Measurements from ENCODE around the gene OCIAD1. TPM values are rescaled to one million over a fixed set of nuclear protein-coding genes. Genes with fewer than 3 reads are reported as not detected.

The OCIAD1 gene
- total RNA-seq, 1 donor from 2014 or later: 93.1 TPM

DNA sequence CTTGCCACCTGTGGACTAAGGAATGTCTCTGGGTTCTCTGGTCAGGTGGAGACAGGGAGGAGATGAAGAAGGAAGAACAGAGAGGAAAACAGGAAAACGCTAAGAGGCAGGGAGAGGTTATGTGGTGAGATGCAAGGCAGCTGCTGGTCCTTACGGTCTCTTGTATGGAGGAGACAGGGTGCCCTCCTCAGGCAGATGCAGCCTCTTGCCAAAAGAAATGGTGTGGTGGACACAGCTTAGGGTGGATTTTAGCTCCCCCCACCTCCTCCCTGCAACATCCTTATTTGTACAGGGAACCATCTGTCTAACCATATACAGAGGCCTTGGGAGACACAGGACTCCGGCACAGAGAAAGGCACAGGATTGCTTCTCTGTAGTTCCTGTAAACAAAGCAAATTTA, 66.0 kb downstream of the OCIAD1 start:
- no peak for ATAC-seq

DNA sequence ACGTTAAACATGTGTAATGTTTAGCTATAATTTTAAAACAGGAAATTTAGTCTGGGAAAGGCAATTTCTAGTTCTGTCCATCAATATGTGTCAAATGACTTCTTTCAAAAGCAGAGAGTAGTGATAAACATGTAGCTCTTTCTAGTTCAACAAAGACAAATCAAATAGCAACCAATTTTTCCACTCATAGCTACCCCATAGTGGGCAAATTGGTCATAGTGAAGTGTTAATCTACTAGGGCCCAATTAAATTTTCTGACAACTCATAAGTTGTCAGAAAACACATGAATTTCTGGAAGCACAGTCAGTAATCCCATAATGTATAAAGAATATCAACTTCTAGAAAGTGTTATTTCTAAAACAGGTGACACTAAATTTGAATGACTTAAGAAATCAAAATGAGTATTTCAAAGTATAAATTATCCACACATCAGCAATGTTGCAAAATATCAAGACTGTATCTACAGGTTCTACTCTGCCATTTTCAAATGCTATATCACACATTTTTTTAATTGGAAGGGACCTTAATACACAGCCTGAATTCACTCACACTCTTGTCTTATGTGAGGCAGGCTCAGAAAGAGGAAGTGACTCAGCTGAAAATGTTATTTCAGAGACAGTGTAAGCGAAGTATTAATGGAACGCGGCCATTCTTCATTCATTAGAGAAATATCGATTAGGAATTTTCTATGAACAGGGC, 68.0 kb downstream of the OCIAD1 start:
- ATAC-seq: no peak

DNA sequence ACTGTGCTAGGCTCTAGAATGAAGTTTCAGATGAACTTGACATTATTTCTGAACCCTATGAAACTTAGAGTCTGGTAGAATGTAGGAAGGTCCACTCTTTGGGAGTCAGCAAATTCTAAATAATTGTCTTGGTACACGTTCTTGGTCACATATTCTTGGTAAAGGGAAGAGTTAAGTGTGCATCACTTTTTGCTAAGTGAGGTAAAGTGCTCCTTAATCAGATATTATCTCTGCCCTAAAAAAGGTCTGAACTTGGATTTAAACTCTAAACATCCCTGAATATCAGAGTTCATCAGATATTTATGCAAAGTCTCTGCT, 68.5 kb downstream of the OCIAD1 start:
- ATAC-seq: no peak

DNA sequence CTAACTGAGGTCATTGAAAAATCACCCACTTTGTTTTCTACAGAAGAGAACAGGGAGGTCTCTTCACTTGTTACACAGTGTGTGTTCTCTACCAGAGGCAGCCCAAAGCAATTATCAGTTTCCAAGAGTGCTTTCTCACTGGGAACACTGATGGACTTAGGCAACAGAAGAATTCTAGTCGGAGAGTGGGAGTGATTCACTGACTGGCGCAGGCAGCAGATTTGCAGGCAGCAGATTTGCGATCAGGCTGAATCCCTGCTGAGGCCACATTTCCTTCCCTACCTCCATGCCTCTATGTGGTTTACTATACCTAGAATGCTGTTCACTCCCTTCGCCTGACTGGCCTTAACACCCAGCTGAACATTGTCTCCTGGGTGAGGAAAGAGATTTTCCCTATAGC, 69.1 kb downstream of the OCIAD1 start:
- no peak for ATAC-seq

DNA sequence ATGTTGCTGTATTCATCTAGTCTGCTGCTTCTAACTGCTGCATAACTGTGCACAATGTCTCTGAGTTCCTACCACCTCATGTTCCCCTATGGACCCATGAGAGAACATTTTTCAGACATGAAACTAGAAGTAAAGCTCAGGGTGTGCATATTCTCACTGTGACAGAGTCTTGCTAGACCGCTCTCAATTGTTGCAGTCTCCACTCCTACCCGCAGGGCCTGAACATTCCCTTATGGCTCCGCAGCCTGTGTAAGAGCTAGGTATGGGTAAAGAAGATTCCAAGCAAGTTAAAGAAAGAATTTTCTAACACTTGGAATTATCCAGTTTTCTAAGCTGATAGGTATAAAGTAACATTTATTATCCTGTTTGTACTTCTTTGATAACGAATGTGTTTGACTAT, 70.3 kb downstream of the OCIAD1 start:
- no peak for ATAC-seq

DNA sequence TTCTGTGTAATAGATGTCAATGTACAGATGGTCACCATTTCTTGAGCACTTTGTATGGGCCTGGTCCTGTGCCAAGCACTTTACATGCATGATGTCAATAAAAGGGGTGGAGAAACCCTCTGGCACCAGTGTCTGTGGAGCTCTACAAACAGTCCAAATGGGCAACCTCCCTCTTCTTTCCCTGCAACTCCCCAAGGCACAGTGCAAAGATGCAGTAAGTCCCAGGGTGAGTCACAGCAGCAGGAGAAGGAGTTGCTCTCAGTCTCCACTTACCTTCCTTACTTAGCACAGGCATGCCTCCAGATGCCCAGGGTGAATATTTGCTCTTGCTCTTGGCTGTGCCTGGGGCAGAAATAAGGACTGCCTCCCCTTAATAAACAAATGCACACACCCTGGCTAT, 71.4 kb downstream of the OCIAD1 start:
- peak; percentile 84 for ATAC-seq

DNA sequence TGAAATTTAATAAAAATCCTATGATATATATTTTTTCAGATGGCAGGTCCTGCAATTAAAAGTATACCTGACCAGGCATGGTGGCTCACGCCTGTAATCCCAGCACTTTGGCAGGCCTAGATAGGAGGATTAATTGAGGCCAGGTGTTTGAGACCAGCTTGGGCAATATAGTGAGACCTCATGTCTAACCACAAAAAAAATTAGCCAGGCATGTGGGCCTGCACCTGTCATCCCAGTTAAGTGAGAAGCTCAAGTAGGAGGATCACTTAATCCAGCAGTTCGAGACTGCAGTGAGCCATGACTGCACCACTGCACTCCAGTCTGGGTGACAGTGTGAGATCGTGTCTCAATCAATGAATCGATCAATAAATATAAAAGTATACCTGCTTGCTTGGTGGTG, 73.2 kb downstream of the OCIAD1 start:
- no peak for ATAC-seq

DNA sequence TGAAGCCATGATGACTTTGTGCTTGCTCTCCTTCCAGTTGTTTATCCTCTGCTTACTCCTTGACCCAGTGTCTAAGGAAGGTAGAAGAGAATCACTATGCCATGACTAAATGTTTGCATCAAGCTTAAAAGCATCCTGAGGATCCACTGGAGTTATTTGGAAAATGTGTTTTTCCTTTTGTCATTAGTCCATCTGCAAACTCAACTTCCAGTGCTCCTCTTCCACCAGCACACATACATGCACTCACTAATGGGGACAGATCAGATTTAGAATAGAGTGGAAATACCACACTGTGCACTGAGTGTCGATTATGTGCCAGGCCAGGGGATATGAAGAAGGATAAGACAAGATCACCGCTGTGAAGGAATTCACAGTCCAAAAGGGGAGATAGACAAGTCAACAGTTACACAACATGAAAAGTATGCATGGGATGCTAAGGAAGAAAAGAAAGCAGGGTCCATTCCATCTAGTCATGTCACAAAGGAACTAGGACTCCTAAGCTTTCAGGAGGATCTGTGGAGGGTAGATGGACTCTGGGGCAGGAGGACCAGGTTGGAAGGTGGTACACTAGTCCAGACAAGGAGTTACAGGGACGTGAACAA, 73.8 kb downstream of the OCIAD1 start:
- ATAC-seq: no peak

DNA sequence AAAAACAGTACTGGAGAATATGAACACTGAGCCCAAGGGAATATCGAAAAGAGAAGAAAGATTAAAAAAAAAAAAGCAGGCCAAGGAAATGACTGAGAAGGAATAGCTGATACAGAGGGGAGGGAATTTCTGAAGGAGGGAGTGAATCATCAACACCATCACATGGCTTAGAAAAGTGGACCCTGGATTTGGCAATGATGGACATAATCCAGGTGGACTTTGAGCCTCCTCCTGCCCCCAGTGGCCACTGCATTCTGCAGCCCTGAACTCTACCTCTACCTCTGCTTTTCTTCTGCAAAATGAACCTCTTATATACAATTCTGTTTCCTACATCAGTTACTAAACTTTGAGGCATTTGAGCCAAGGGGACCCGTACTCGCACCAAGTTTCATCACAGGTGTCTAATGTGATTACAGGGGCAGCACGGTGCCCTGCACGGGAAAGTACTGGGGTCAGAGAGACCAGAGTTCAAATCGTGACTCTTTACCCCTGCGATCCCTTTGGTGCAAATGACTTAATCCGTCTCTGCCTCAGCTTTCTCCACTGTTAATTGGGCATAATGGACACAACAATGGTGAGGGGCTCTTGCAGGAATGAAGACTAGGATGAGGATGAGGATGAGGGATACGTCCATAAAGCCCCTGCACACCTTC, 74.6 kb downstream of the OCIAD1 start:
- ATAC-seq: no peak

DNA sequence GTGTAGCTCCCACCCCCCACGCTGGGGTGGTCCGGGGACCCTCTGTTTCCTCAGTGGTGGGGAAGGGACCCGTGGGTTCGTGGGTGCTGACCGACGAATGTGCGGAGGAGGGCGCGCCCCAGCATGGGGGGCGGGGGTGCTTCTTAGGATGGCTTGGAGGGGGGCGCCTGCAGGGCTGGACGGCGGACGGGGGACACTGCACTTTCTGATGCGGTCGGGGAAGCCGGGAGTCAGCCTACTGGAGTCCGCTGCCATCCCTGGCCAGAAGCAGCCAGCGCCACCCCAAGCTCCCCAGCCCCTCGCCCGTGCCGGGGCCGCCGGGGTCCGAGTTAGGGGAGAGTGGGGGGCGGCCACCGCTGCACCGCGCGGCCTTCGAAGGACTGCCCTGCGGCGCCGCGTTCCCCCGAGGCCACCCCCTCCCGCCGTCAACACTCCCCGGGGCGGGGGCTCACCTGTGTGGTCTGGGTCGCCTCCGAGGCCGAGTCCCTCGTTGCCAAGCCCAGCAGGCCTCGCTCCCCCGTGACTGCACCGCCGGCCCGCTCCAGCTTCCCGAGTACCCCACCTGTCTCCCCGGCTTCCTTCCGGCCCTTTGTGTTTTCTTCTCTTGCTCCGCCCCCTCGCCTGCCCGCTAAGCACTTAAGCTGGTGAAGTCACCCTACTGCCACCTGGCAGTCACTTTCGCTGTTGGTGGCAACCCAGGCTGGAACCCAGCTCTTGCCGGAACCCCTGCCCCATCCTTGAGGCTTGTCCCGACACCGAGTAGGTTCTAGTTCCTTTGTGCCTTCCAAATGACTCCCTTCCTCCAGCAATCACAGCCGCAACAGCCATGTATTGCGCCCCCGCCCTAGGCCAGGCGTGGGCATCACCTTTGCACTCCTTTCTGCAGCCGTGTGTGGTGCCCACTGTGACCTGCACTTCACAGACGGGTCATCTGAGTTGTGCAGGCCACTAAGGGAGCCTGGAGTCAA, 75.6 kb downstream of the OCIAD1 start, which contains the start of gene OCIAD2:
Gene OCIAD2, minus strand, starts transcription at position 569 of the 968 bp plus-strand sequence. CDS start 2,225 bp downstream, outside the sequence.
- ATAC-seq: peak; percentile 53

DNA sequence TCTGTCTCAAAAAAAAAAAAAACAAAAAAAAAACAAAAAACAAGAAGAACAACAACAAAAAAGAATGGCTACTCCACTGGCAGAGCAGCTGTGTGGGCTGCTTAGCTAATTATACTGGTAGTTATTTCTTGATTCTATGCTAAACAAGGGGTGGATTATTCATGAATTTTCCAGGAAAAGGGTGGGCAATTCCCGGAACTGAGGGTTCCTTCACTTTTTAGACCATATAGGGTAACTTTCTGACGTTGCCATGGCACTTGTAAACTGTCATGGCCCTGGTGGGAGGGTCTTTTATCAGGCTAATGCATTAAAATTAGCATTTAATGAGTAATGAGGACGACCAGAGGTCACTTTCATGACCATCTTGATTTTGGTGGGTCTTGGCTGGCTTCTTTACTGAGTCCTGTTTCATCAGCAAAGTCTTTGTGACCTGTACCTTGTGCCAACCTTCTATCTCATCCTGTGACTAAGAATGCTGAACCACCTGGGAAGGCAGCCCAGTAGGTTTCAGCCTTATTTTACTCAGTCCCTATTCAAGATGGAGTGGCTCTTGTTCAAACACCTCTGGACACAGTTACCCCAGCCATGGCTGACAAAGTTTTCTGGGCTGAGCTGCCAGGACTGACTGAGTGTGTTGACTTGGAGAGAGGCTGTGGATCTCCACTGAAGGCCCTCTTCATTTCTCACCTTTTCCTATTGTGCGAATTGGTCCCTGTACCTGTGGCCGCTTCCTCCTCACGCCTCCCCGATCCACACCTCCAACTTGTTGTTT, 77.0 kb downstream of the OCIAD1 start:
- ATAC-seq: no peak

DNA sequence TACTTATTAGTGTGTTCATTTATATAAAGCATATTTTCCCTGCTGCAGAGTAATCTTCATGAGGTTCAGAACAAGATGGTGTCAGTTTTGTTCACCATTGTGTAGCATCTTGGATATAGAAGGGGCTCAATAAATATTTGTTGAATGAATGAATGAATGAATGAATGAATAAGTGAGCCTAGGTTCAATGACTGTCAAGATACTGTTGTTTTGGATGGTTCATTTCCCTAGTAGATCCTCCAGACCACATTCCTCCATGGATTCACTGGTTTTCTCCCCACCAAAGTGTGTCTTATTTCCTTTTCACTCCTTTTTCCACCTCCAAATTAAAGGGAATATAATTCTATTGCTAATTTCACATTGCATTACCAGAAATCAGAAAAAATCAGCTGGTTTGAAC, 77.8 kb downstream of the OCIAD1 start:
- ATAC-seq: no peak

DNA sequence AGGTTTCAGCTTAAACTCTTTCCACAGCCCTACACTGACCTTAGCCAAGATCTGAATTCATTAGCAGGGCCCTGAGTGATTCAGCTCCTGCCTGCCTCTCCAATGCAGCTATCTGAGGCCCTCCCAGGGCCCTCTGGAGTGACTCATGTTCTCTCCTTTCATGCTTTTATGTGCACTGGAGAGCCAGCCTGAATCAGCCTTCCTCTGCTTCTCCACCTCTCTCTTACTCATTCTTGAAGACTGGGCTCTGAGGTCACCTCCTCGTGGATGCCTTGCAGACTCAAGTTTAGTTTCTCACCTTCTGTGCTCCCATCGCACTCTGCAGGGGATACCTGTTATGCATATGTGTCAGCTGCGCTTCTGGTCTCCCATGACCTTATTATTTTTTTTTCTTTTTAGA, 78.8 kb downstream of the OCIAD1 start:
- ATAC-seq: peak; percentile 95

DNA sequence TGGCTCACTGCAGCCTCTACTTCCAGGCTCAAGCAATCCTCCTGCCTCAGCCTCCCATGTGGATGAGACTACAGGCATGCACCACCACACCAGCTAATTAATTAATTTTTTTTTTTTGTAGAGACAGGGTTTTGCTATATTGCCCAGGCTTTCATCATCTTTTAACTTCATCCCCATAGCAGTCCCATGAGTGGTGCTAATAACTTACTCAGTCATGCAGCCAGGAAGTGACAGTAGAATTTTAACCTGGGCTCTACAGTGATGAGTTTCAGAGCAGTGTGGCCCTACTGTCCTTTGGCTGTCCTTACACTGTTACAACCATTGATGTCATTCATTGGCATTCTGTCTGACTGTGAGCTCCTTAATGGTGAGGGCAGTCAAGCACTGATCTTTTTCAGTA, 79.6 kb downstream of the OCIAD1 start:
- ATAC-seq: no peak

Other genes with a start within 250 kb of the OCIAD1 start
- 31.8 TPM for gene FRYL, start 50.8 kb upstream of the OCIAD1 start, total RNA-seq
- gene OCIAD2, start 75.7 kb downstream of the OCIAD1 start, total RNA-seq: 32.8 TPM
- 34.5 TPM for gene CWH43, start 155.2 kb downstream of the OCIAD1 start, total RNA-seq

All from esophagus mucosa (tissue), 1 donor.